Measurements from ENCODE around the gene SCGN.

- TF ChIP-seq MXI1 (IDR thresholded peaks at IDR 0.05; ENCODE audit: borderline replicate concordance, low read depth, low read length) = no peak
- no peak for TF ChIP-seq TMF1 (CRISPR knock-in tag; IDR thresholded peaks at IDR 0.05; ENCODE audit: low read depth)
These were observed 79.7 kb downstream of the SCGN start for GRCh38 chr6:25731721-25732120.
